Activated CD4-positive, CD25-positive, alpha-beta regulatory T cell (primary cell): ENCODE data around the gene OR1S1.
"Not testable (repeated sequence)": the region's sequence is repeated elsewhere in the genome, so short reads cannot be mapped to it uniquely, and the experiment has no call there.

Source experiments
- DNase-seq, 4 experiments: peaks; one replicate each; lab custom pipeline; 2025; lab: John Stamatoyannopoulos, UW

OR1S1 gene

GRCh38 chr11:58212420-58212819 lies at the start of gene OR1S1:
Gene OR1S1 (plus strand): TSS chr11:58212720.
- DNase-seq, result not testable (repeated sequence)

GRCh38 chr11:58164389-58164788 lies 48.1 kb upstream of the OR1S1 start:
- no peak for DNase-seq

GRCh38 chr11:58164990-58165389 lies 47.5 kb upstream of the OR1S1 start:
- DNase-seq, result no peak

DNA sequence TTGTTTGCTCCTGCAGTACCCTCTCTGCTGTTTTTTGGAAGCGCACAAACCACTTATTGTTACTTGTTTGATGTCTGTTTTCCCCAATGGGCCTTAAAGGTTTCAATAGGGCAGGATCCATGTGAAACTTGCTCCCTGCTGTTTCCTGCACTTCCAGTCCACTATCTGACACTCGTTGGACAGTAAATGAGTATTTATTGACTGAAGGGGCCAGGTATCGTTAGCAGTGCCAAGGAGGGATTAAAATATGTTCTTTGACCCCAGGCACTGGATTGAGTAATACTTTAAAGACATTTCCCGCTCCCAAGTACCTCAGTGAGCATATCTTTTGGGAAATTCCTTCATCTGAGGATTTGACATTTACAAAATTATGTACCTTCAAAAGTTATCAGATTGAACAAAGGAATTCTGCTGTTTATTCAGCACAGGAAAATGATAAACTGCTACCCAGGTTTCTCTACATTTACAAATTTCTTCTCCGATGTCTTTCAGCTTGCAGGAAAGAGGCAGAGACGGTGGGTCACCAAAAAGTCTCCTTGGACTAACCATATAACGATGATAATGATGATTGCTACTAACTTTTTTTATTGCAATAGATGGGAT lies 46.9 kb upstream of the OR1S1 start:
- DNase-seq, result no peak

- no peak for DNase-seq
Observed at GRCh38 chr11:58177409-58178054, 35.0 kb upstream of the OR1S1 start.

GRCh38 chr11:58178444-58178843 lies 34.1 kb upstream of the OR1S1 start:
- DNase-seq, result no peak

DNA sequence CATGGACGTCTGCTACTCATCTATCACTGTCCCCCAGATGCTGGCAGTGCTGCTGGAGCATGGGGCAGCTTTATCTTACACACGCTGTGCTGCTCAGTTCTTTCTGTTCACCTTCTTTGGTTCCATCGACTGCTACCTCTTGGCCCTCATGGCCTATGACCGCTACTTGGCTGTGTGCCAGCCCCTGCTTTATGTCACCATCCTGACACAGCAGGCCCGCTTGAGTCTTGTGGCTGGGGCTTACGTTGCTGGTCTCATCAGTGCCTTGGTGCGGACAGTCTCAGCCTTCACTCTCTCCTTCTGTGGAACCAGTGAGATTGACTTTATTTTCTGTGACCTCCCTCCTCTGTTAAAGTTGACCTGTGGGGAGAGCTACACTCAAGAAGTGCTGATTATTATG lies 32.9 kb upstream of the OR1S1 start:
- no peak for DNase-seq

GRCh38 chr11:58186938-58187337 lies 25.6 kb upstream of the OR1S1 start:
- no peak for DNase-seq

GRCh38 chr11:58188770-58189169 lies 23.8 kb upstream of the OR1S1 start, which contains the start of gene OR9Q2:
Gene OR9Q2 (plus strand): TSS chr11:58189070. CDS start chr11:58190491, 1,421 bp downstream.
- DNase-seq, result no peak

GRCh38 chr11:58192229-58192628 lies 20.3 kb upstream of the OR1S1 start:
- DNase-seq, result no peak

DNA sequence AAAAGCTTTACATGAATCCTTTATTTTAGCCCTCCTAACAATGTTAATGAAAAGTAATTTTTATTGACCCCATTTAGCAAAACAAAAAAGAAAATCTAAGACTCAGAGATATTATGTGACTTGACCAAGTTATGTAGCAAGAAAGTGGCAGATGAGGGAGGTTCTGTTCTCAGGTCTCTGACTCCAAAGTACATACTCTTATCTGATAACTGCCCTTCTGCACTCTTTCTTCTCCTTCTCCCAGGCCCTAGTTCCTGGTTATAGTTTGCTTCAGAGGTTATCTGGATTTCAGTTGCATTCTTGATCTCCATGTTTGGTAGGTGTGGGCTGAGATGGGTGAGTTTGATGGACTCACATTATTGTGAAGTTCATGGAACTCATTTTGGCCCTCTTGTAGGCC lies 19.1 kb upstream of the OR1S1 start:
- DNase-seq, result no peak

DNA sequence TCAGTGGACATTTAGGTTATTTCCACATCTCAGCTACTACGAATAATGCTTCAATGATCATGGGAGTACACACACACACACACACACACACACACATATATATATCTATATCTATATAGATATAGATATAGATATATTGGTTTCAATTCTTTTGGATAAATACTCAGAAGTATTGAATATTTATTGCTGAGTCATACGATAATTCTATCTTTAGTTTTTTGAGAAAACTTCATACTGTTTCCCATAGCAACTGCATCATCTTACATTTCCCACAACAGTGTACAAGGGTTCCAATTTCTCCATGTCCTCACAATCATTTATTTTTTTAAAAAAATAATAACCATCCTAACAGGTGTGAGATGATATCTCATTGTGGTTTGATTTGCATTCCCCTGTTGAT lies 16.6 kb upstream of the OR1S1 start:
- DNase-seq, result no peak

GRCh38 chr11:58199271-58199670 lies 13.2 kb upstream of the OR1S1 start:
- no peak for DNase-seq

- no peak for DNase-seq
Observed at GRCh38 chr11:58204042-58204441, 8.5 kb upstream of the OR1S1 start, which contains the start of gene OR1S2. Gene OR1S2 (minus strand): TSS chr11:58204142. CDS start chr11:58204142, 0 bp downstream.

- DNase-seq, result no peak
Observed at GRCh38 chr11:58216476-58216875, 4.0 kb downstream of the OR1S1 start.

- DNase-seq, result no peak
Observed at GRCh38 chr11:58222721-58223120, 10.2 kb downstream of the OR1S1 start.

GRCh38 chr11:58227956-58228615 lies 15.6 kb downstream of the OR1S1 start:
- DNase-seq, result no peak

DNA sequence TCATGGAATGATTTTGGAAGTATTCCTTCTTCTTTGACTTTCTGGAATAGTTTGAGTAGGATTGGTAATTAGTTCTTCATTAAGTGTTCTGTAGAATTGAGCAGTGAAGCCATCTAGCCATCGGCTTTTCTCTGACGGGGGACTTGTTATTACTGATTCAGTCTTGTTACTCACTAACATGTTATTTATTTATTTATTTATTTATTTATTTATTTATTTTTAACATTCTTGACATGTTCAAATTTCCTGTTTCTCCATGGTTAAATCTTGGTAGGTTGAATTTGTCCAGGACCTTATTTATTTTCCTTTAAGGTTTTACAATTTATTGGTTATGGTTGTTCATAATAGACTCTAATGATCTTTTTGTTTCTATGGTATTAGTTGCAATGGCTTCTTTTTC lies 31.4 kb downstream of the OR1S1 start:
- no peak for DNase-seq

DNA sequence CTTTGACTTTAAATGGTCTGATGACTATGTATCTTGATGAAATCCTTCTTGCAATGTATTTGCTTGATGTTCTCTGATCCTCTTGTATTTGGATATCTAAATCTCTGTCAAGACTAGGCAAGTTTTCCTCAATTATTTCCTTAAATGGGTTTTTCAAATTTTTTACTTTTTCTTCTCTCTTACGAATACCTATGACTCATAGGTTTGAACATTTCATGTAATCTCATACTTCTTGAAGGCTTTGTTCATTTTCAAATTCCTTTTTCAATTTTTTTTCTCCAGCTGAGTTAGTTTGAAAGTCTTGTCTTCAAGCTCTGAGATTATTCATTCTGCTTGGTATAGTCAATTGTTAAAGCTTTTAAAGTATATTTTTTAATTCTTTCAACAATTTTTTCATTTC lies 42.4 kb downstream of the OR1S1 start:
- DNase-seq, result no peak

DNA sequence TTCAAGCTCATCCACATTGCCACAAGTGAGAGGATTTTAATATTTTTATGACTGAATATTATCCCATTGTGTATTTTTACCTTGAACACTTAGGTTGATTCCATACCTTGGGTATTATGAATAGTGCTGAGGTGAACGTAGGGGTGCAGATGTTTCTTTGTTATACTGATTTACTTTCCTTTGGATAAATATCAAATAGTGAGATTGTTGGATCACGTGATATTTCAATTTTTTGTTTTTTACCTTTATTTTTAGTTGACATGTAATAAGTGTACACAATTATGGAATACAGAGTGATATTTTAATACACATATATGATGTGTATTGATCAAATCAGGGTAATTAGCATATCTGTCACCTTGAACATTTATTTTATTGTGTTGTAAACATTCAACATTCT lies 47.5 kb downstream of the OR1S1 start:
- no peak for DNase-seq
